Measurements from ENCODE around the gene VTI1A. TPM values are rescaled to one million over a fixed set of nuclear protein-coding genes. Genes with fewer than 3 reads are reported as not detected.

Gene VTI1A
- polyA plus RNA-seq, 1 of the 3 experiments (the other 2 are of a cell fraction): 8.3 TPM

DNA sequence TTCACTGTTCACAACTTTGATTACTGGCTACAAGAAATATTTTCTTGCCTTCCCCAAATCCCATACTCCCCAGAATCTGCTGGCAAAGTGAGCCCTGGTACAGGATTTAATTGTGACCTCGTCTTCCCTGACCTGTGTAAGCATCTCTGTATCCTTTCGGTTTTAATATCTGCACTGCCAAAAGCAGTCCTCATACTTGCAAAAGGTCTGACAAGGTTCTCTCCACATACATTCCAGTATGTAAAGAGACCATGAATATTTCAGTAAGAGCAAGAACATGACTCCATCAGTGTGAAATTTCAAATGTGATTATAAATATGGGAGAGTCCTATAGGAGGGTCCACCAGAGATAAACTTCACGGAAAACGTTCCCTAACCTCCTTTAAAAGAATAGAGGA is 369.0 kb downstream of the VTI1A start:
- Histone ChIP-seq H3K9me3 (no peaks in the 10 kb centered on the region), H2AFZ (ENCODE audit: low read depth) (no peak overlapping the region), H3K27me3 (ENCODE audit: insufficient read depth) (no peaks in the 10 kb centered on the region), H3K27ac (ENCODE audit: low read depth in 2 of 2, low read length in 1 of 2) (no peak overlapping the region), H3K4me1 (ENCODE audit: control insufficient read depth in 1 of 2, insufficient read depth in 2 of 2, low read depth in 1 of 2, low read length in 1 of 2) (peaks cover 0 to 18% of the 10 kb centered on the region in 2 experiments; a peak in 3 of 4 replicates), H3F3A (replicated peaks; ENCODE audit: insufficient read depth) (peaks cover 16% of the 10 kb centered on the region), H3K36me3 (replicated peaks in 1 of 2; ENCODE audit: control insufficient read depth in 1 of 2, insufficient read depth in 2 of 2, low read length in 1 of 2) (no peaks in the 10 kb centered on the region), H3K9ac (no peak overlapping the region), H3K9me2 (no peaks in the 10 kb centered on the region), H3K4me2 (no peak overlapping the region), H3K4me3 (ENCODE audit: low read depth in 2 of 2, low read length in 1 of 2) (no peak overlapping the region), H4K20me1 (ENCODE audit: insufficient read depth) (no peaks in the 10 kb centered on the region), H3K79me2 (ENCODE audit: insufficient read depth) (no peaks in the 10 kb centered on the region)
- DNase-seq: no peak
- TF ChIP-seq TCF12 (IDR thresholded peaks at IDR 0.05): no peak
- TF ChIP-seq PBX3 (IDR thresholded peaks at IDR 0.05): no peak
- no peak for TF ChIP-seq POLR2AphosphoS5 (IDR thresholded peaks at IDR 0.05; ENCODE audit: low read depth, low read length)
- CTCF ChIA-PET: no interaction called here
- POLR2A ChIA-PET: no interaction called here
- WGBS (ENCODE audit: low lambda C conversion rate): 91% methylated on average over 4 of the region's 4 CpGs

DNA sequence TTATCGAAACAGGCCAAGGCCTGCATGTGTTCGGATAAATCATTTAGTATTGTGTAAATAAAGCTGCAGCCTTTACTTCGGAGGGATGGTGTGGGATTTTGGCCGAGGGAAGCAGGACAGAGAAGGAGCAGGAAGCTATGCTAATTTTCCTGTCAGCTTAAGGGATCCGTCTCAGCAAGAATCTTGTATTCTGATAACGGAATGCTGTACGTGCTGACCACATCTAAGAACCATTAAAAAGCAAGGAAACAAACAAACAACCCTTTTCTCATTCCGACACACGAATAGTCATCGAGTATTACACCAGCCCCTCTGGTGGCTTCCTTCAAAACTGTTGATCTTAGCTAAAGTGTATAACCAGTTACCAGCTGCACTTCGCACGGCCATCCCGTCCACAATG is 369.9 kb downstream of the VTI1A start:
- no peak overlapping the region for H3K4me2 ChIP-seq
- H3K4me3 ChIP-seq (ENCODE audit: low read depth in 2 of 2, low read length in 1 of 2): no peak overlapping the region
- H3K79me2 ChIP-seq (ENCODE audit: insufficient read depth): no peaks in the 10 kb centered on the region
- peaks cover 10% of the 10 kb centered on the region for H3F3A ChIP-seq (replicated peaks; ENCODE audit: insufficient read depth)
- H3K9me3 ChIP-seq: no peaks in the 10 kb centered on the region
- H3K27ac ChIP-seq (ENCODE audit: low read depth in 2 of 2, low read length in 1 of 2): no peak overlapping the region
- peaks cover 0 to 18% of the 10 kb centered on the region in 2 experiments; a peak in 3 of 4 replicates for H3K4me1 ChIP-seq (ENCODE audit: control insufficient read depth in 1 of 2, insufficient read depth in 2 of 2, low read depth in 1 of 2, low read length in 1 of 2)
- TF ChIP-seq, protein P1, sequence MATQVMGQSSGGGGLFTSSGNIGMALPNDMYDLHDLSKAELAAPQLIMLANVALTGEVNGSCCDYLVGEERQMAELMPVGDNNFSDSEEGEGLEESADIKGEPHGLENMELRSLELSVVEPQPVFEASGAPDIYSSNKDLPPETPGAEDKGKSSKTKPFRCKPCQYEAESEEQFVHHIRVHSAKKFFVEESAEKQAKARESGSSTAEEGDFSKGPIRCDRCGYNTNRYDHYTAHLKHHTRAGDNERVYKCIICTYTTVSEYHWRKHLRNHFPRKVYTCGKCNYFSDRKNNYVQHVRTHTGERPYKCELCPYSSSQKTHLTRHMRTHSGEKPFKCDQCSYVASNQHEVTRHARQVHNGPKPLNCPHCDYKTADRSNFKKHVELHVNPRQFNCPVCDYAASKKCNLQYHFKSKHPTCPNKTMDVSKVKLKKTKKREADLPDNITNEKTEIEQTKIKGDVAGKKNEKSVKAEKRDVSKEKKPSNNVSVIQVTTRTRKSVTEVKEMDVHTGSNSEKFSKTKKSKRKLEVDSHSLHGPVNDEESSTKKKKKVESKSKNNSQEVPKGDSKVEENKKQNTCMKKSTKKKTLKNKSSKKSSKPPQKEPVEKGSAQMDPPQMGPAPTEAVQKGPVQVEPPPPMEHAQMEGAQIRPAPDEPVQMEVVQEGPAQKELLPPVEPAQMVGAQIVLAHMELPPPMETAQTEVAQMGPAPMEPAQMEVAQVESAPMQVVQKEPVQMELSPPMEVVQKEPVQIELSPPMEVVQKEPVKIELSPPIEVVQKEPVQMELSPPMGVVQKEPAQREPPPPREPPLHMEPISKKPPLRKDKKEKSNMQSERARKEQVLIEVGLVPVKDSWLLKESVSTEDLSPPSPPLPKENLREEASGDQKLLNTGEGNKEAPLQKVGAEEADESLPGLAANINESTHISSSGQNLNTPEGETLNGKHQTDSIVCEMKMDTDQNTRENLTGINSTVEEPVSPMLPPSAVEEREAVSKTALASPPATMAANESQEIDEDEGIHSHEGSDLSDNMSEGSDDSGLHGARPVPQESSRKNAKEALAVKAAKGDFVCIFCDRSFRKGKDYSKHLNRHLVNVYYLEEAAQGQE (IDR thresholded peaks at IDR 0.05; ENCODE audit: low read depth, low read length): no peak
- no peak for TF ChIP-seq MEF2A (IDR thresholded peaks at IDR 0.05; ENCODE audit: borderline replicate concordance, low read depth)
- TF ChIP-seq, protein P2, sequence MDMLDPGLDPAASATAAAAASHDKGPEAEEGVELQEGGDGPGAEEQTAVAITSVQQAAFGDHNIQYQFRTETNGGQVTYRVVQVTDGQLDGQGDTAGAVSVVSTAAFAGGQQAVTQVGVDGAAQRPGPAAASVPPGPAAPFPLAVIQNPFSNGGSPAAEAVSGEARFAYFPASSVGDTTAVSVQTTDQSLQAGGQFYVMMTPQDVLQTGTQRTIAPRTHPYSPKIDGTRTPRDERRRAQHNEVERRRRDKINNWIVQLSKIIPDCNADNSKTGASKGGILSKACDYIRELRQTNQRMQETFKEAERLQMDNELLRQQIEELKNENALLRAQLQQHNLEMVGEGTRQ (IDR thresholded peaks at IDR 0.05; ENCODE audit: borderline replicate concordance, low read depth, low read length): no peak
- TF ChIP-seq GABPA (IDR thresholded peaks at IDR 0.05; ENCODE audit: low read depth): no peak
- no peak for TF ChIP-seq NRF1 (IDR thresholded peaks at IDR 0.05; ENCODE audit: low read depth, low read length)
- TF ChIP-seq USF1 (IDR thresholded peaks at IDR 0.05; ENCODE audit: borderline replicate concordance, low read depth): no peak
- no peak for TF ChIP-seq EZH2phosphoT487 (IDR thresholded peaks at IDR 0.05; ENCODE audit: borderline replicate concordance, low read depth)
- no peak for TF ChIP-seq CHD2 (IDR thresholded peaks at IDR 0.05; ENCODE audit: low read length, partially characterized antibody)
- no peak for TF ChIP-seq NFIC (IDR thresholded peaks at IDR 0.05; ENCODE audit: borderline replicate concordance)
- no peak for TF ChIP-seq POLR2AphosphoS5 (IDR thresholded peaks at IDR 0.05; ENCODE audit: low read depth, low read length)
- TF ChIP-seq EP300 (IDR thresholded peaks at IDR 0.05; ENCODE audit: borderline replicate concordance in 1 of 2, low read depth in 1 of 2, low read length in 1 of 2): no peak
- no peak for TF ChIP-seq CTCF (IDR thresholded peaks at IDR 0.05)
- no peak for TF ChIP-seq RCOR1 (IDR thresholded peaks at IDR 0.05; ENCODE audit: low read length)
- no peak overlapping the region for H3K9ac ChIP-seq
- H3K27me3 ChIP-seq (ENCODE audit: insufficient read depth): no peaks in the 10 kb centered on the region
- WGBS (ENCODE audit: low lambda C conversion rate): 94% methylated on average over 13 of the region's 13 CpGs
- no peaks in the 10 kb centered on the region for H4K20me1 ChIP-seq (ENCODE audit: insufficient read depth)
- ChIA-PET CTCF (interaction anchor here (0.7 kb wide), 1 partner anchor 10 kb away, joined by 4 read pairs; no protein-coding TSS in a partner anchor), POLR2A (no interaction called here)
- no peaks in the 10 kb centered on the region for H3K9me2 ChIP-seq
- no peak for DNase-seq
- H2AFZ ChIP-seq (ENCODE audit: low read depth): no peak overlapping the region
- no peaks in the 10 kb centered on the region for H3K36me3 ChIP-seq (replicated peaks in 1 of 2; ENCODE audit: control insufficient read depth in 1 of 2, insufficient read depth in 2 of 2, low read length in 1 of 2)
